ENCODE data around the gene SPATS2. TPM values are rescaled to one million over a fixed set of nuclear protein-coding genes. Genes with fewer than 3 reads are reported as not detected.

SPATS2 gene
- total RNA-seq, 1 experiment from 2014 or later: 56.3 TPM

GRCh38 chr12:49543914-49544815 is 176.9 kb downstream of the SPATS2 start:
- peaks cover 3% of the 10 kb centered on the region; the same call in 1 of the 2 replicates for H3K27me3 ChIP-seq (ENCODE audit: control insufficient read depth, insufficient read depth, low read length)
- no TSS peak for BruUV-seq (replicated peaks)
- ChIA-PET POLR2A (no interaction called here), CTCF (interaction anchor here (0.5 to 0.6 kb wide), 2 partner anchors 27 to 247 kb away, joined by 3 to 4 read pairs; no protein-coding TSS in a partner anchor)
- no peaks in the 10 kb centered on the region for H3K36me3 ChIP-seq (ENCODE audit: control insufficient read depth, insufficient read depth, low read length)
- no peak for DNase-seq (ENCODE audit: low read depth, low spot score)
- no peaks in the 10 kb centered on the region for H3K9me3 ChIP-seq (ENCODE audit: control insufficient read depth, insufficient read depth, low read depth, low read length)
- intact Hi-C loops (cut with micrococcal nuclease; ENCODE audit: unreplicated experiment) (no loop called here), in situ Hi-C loops (cut with HindIII; ENCODE audit: low pct_unique_long_range_greater_than_20kb, low sequenced_read_pairs) (no loop called here)
- H3K4me3 ChIP-seq (ENCODE audit: low read depth in 2 of 2, low read length in 2 of 2): no peak overlapping the region
- H3K4me1 ChIP-seq (ENCODE audit: control insufficient read depth, insufficient read depth, low read length): no peaks in the 10 kb centered on the region; the same call in 1 of the 2 replicates
- H3K27ac ChIP-seq (ENCODE audit: low read length): no peak overlapping the region
- TF ChIP-seq CTCF (IDR thresholded peaks at IDR 0.05) (no peak), REST (IDR thresholded peaks at IDR 0.05; ENCODE audit: insufficient read depth in 1 of 2, low read depth in 2 of 2, low read length in 1 of 2) (no peak), TCF7L2 (IDR thresholded peaks at IDR 0.05; ENCODE audit: low read depth, low read length) (no peak), POLR2AphosphoS5 (IDR thresholded peaks at IDR 0.05; ENCODE audit: low read depth, low read length) (no peak), SIN3A (IDR thresholded peaks at IDR 0.05; ENCODE audit: borderline replicate concordance, insufficient read depth, low read depth, low read length) (no peak)
- ATAC-seq: no peak

DNA sequence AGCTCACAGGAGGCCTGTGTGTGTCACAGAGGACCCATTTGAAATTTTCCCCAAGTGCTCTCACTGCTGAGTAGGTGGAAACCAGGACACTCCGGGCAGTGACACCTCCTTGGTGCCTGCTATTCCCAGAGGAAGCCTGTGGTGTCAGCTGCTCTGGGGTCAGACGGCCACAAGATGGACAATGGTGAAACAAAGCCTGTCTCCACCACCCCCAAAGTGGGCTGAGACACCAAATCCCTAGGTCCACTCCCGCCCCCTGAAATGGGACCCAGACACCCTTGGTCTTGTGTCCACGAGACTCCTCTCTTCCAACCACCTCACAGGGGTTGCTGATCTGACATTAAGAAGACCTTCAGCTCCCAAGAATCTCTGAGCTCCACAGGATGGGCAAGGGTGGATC is 178.6 kb downstream of the SPATS2 start:
- ATAC-seq (no peak), DNase-seq (ENCODE audit: low read depth, low spot score) (no peak)
- Histone ChIP-seq H3K27ac (ENCODE audit: low read length) (no peak overlapping the region), H3K27me3 (ENCODE audit: control insufficient read depth, insufficient read depth, low read length) (no peaks in the 10 kb centered on the region), H3K36me3 (ENCODE audit: control insufficient read depth, insufficient read depth, low read length) (no peaks in the 10 kb centered on the region), H3K9me3 (ENCODE audit: control insufficient read depth, insufficient read depth, low read depth, low read length) (no peaks in the 10 kb centered on the region), H3K4me3 (ENCODE audit: low read depth in 2 of 2, low read length in 2 of 2) (no peak overlapping the region), H3K4me1 (ENCODE audit: control insufficient read depth, insufficient read depth, low read length) (no peaks in the 10 kb centered on the region)
- intact Hi-C loops (cut with micrococcal nuclease; ENCODE audit: unreplicated experiment) (no loop called here), in situ Hi-C loops (cut with HindIII; ENCODE audit: low pct_unique_long_range_greater_than_20kb, low sequenced_read_pairs) (no loop called here)
- ChIA-PET POLR2A (no interaction called here), CTCF (interaction anchor here (0.5 kb wide), 2 partner anchors 162 to 294 kb away, joined by 3 to 4 read pairs; no protein-coding TSS in a partner anchor)
- no peak for TF ChIP-seq REST (IDR thresholded peaks at IDR 0.05; ENCODE audit: insufficient read depth in 1 of 2, low read depth in 2 of 2, low read length in 1 of 2)
- TF ChIP-seq TCF7L2 (IDR thresholded peaks at IDR 0.05; ENCODE audit: low read depth, low read length): no peak
- no peak for TF ChIP-seq SIN3A (IDR thresholded peaks at IDR 0.05; ENCODE audit: borderline replicate concordance, insufficient read depth, low read depth, low read length)
- TF ChIP-seq CTCF (IDR thresholded peaks at IDR 0.05): no peak
- no peak for TF ChIP-seq POLR2AphosphoS5 (IDR thresholded peaks at IDR 0.05; ENCODE audit: low read depth, low read length)
- no TSS peak for BruUV-seq (replicated peaks)

Data from Panc1 (cell line).